Bone marrow (tissue), 2 donors: ENCODE data around the gene RHEBL1.
A peak's percentile ranks its signal among the peaks of the same experiment; 100 is the strongest.

Experiments used
- DNase-seq, 2 donors: peaks; one replicate each; lab custom pipeline; 2025; lab: John Stamatoyannopoulos, UW

The RHEBL1 gene

GRCh38 chr12:49054524-49054923 is 15.3 kb downstream of the RHEBL1 start:
- no peak for DNase-seq

GRCh38 chr12:49054096-49054495 is 15.7 kb downstream of the RHEBL1 start:
- DNase-seq = no peak

- DNase-seq = no peak
Measured at GRCh38 chr12:49052451-49053208, 17.1 kb downstream of the RHEBL1 start.

- no peak for DNase-seq
Measured at GRCh38 chr12:49051777-49052438, 17.9 kb downstream of the RHEBL1 start.

- DNase-seq = no peak
Measured at GRCh38 chr12:49051373-49051764, 18.4 kb downstream of the RHEBL1 start.

- DNase-seq = no peak
Measured at GRCh38 chr12:49050507-49051372, 19.0 kb downstream of the RHEBL1 start.

GRCh38 chr12:49049566-49050224 is 20.1 kb downstream of the RHEBL1 start:
- DNase-seq = no peak

GRCh38 chr12:49048953-49049352 is 20.8 kb downstream of the RHEBL1 start:
- no peak for DNase-seq

- no peak for DNase-seq
Measured at GRCh38 chr12:49046129-49046895, 23.5 kb downstream of the RHEBL1 start.

GRCh38 chr12:49044660-49045059 is 25.1 kb downstream of the RHEBL1 start:
- DNase-seq = no peak

GRCh38 chr12:49043856-49044258 is 25.9 kb downstream of the RHEBL1 start:
- peak; percentile 20 to 72 for DNase-seq

GRCh38 chr12:49043241-49043640 is 26.5 kb downstream of the RHEBL1 start:
- DNase-seq = no peak

GRCh38 chr12:49041881-49042484 is 27.8 kb downstream of the RHEBL1 start:
- DNase-seq = no peak

- DNase-seq = no peak
Measured at GRCh38 chr12:49041036-49041880, 28.5 kb downstream of the RHEBL1 start.

GRCh38 chr12:49040364-49040855 is 29.4 kb downstream of the RHEBL1 start:
- DNase-seq = no peak

- DNase-seq = no peak
Measured at GRCh38 chr12:49039421-49040363, 30.1 kb downstream of the RHEBL1 start.

GRCh38 chr12:49038291-49038955 is 31.4 kb downstream of the RHEBL1 start:
- DNase-seq = no peak

- no peak for DNase-seq
Measured at GRCh38 chr12:49037947-49038237, 31.9 kb downstream of the RHEBL1 start.
